ENCODE measurements around the gene PSD2.

The PSD2 gene

GRCh38 chr5:139797856-139798510, 2.4 kb downstream of the PSD2 start:
- Mint-ChIP-seq H3K4me1 (peaks cover 5% of the 10 kb centered on the region), H3K4me3 (peak overlapping the region in 2 of 3 experiments; percentile 5 to 30), H3K27ac (no peak overlapping the region), H3K9me3 (no peaks in the 10 kb centered on the region), H3K36me3 (ENCODE audit: low read depth) (no peaks in the 10 kb centered on the region), H3K27me3 (ENCODE audit: low read depth) (peaks cover 93% of the 10 kb centered on the region)
- TF ChIP-seq, protein P1, sequence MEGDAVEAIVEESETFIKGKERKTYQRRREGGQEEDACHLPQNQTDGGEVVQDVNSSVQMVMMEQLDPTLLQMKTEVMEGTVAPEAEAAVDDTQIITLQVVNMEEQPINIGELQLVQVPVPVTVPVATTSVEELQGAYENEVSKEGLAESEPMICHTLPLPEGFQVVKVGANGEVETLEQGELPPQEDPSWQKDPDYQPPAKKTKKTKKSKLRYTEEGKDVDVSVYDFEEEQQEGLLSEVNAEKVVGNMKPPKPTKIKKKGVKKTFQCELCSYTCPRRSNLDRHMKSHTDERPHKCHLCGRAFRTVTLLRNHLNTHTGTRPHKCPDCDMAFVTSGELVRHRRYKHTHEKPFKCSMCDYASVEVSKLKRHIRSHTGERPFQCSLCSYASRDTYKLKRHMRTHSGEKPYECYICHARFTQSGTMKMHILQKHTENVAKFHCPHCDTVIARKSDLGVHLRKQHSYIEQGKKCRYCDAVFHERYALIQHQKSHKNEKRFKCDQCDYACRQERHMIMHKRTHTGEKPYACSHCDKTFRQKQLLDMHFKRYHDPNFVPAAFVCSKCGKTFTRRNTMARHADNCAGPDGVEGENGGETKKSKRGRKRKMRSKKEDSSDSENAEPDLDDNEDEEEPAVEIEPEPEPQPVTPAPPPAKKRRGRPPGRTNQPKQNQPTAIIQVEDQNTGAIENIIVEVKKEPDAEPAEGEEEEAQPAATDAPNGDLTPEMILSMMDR (IDR thresholded peaks at IDR 0.05; ENCODE audit: unreplicated experiment in 3 of 3) = no peak

DNA sequence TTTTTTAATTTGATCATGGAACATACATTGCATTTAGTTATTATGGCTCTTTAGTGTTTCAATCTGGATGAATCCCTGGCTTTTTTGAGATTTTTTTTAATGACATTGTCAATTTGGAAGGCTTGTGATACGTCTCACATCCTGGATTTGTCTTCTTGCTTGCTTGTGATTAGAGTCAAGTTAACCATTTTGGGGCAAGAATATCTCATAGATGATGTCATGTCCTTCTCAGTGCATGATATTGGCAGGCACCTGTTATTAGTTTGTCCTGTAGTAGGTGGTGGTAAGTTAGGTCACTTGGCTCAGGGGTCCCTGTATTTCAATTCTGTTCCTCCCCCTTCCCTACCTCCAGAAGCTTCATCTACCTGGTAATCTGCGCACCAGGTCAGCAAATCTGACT, 3.3 kb downstream of the PSD2 start:
- no peaks in the 10 kb centered on the region for H3K9me3 Mint-ChIP-seq
- H3K4me3 Mint-ChIP-seq = no peak overlapping the region
- TF ChIP-seq, protein P1 (IDR thresholded peaks at IDR 0.05; ENCODE audit: unreplicated experiment in 3 of 3) = no peak
- H3K36me3 Mint-ChIP-seq (ENCODE audit: low read depth) = no peaks in the 10 kb centered on the region
- peaks cover 90% of the 10 kb centered on the region for H3K27me3 Mint-ChIP-seq (ENCODE audit: low read depth)
- H3K27ac Mint-ChIP-seq = no peak overlapping the region
- H3K4me1 Mint-ChIP-seq = peaks cover 5% of the 10 kb centered on the region

DNA sequence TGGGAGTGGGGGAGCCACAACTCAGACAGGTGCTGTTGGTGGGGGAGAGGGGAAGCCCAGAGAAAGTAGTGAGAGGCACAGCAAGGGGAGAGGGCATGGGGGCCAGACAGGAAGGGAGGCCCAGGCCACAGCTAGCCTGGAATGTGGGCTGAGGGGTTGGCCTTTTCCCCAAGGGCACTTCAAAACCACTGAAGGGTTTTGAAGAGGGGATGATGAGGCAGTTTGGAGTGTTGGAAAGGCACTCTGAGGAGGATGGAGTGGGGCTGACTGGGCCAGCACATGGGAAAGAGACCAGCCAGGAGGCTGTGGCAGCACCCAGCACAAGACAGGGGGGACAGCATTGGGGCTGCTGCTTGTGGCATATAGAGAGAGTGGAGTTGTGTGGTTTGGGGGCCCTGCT, 3.8 kb downstream of the PSD2 start:
- no peak overlapping the region for H3K27ac Mint-ChIP-seq
- H3K4me1 Mint-ChIP-seq = peaks cover 2% of the 10 kb centered on the region
- H3K27me3 Mint-ChIP-seq (ENCODE audit: low read depth) = peaks cover 89% of the 10 kb centered on the region
- TF ChIP-seq, protein P1 (IDR thresholded peaks at IDR 0.05; ENCODE audit: unreplicated experiment in 3 of 3) = no peak
- H3K9me3 Mint-ChIP-seq = no peaks in the 10 kb centered on the region
- no peak overlapping the region for H3K4me3 Mint-ChIP-seq
- H3K36me3 Mint-ChIP-seq (ENCODE audit: low read depth) = no peaks in the 10 kb centered on the region

DNA sequence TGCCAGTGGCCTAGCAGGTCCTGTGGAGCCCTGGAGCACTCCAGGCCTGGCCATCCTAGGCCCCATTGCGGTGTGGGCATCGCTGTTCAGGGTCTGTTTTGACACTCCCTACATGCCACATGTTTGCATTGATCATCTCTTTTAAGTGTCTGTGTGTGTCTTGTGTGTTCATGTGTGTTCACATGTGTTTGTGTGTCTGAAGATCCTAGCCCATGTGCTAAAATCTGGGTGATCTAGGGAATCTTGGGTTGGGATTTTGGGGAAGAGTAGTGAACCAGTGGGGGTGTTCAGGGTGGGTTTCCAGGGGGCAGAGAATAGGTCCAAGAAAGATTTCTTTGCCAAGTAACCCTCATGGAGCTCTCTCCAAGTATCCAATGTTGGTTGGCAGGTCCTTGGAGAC, 8.4 kb downstream of the PSD2 start:
- TF ChIP-seq, protein P1 (IDR thresholded peaks at IDR 0.05; ENCODE audit: unreplicated experiment in 3 of 3) = no peak
- H3K27me3 Mint-ChIP-seq (ENCODE audit: low read depth) = peaks cover 76% of the 10 kb centered on the region
- H3K27ac Mint-ChIP-seq = no peak overlapping the region
- H3K4me3 Mint-ChIP-seq = no peak overlapping the region
- H3K4me1 Mint-ChIP-seq = no peaks in the 10 kb centered on the region
- H3K9me3 Mint-ChIP-seq = no peaks in the 10 kb centered on the region
- H3K36me3 Mint-ChIP-seq (ENCODE audit: low read depth) = no peaks in the 10 kb centered on the region

GRCh38 chr5:139804800-139805397, 9.3 kb downstream of the PSD2 start:
- Mint-ChIP-seq H3K27me3 (ENCODE audit: low read depth) (peaks cover 67% of the 10 kb centered on the region), H3K4me3 (no peak overlapping the region), H3K9me3 (no peaks in the 10 kb centered on the region), H3K27ac (no peak overlapping the region), H3K36me3 (ENCODE audit: low read depth) (no peaks in the 10 kb centered on the region), H3K4me1 (no peaks in the 10 kb centered on the region)
- TF ChIP-seq, protein P1 (IDR thresholded peaks at IDR 0.05; ENCODE audit: unreplicated experiment in 3 of 3) = no peak

DNA sequence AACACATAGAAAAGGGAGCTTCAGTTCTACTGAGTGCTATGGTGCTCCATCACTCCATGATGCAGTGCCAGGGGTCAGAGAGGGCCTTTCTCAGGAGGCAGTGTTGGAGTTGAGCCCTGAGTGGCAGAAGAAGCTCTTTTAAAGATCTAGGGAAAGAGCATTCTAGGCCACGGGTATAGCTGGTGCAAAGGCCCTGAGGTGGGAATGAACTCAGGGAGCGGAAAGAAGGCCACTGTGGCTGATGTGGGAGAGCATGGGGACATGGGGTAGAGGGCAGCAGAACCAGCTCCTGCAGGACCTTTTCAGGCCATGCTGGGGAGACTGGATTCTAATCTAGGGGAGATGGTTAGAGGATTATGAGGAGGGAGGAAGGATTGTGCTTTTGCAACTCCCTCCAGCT, 9.9 kb downstream of the PSD2 start:
- Mint-ChIP-seq H3K36me3 (ENCODE audit: low read depth) (no peaks in the 10 kb centered on the region), H3K9me3 (no peaks in the 10 kb centered on the region), H3K4me1 (no peaks in the 10 kb centered on the region), H3K27me3 (ENCODE audit: low read depth) (peaks cover 60% of the 10 kb centered on the region), H3K27ac (no peak overlapping the region), H3K4me3 (no peak overlapping the region)
- TF ChIP-seq, protein P1 (IDR thresholded peaks at IDR 0.05; ENCODE audit: unreplicated experiment in 3 of 3) = no peak
